Stimulated activated naive CD8-positive, alpha-beta T cell treated with anti-CD3 and anti-CD28 coated beads, Interleukin-15, amount 100 ng/mL, for 72 hours (primary cell): ENCODE measurements around the gene ACVR1B.

Experiments used
- ATAC-seq: fragments of 150-1000 bp; cut with Tn5 transposase; 2 replicates; pipeline ENCODE4 v1.10.0; 2021; ENCODE audit warnings: mild to moderate bottlenecking, moderate library complexity
- DNase-seq, 2 donors: peaks; one replicate each; pipeline ENCODE4 v3.0.0; 2021 to 2022
- H3K27ac Mint-ChIP-seq, 2 donors: one replicate each; pipeline ENCODE4 v1.8.0; 2022; ENCODE audit warnings: mild to moderate bottlenecking in 2 of 2, mixed read lengths in 2 of 2, moderate library complexity in 2 of 2
- H3K27me3 Mint-ChIP-seq: one replicate; pipeline ENCODE4 v1.8.0; 2022; ENCODE audit warnings: mixed read lengths
- H3K4me1 Mint-ChIP-seq: one replicate; pipeline ENCODE4 v1.8.0; 2022; ENCODE audit warnings: mild to moderate bottlenecking, mixed read lengths
- H3K4me3 Mint-ChIP-seq, 2 donors: one replicate each; pipeline ENCODE4 v1.8.0; 2022; ENCODE audit warnings: mild to moderate bottlenecking in 2 of 2, mixed read lengths in 2 of 2, moderate library complexity in 1 of 2
- H3K9me3 Mint-ChIP-seq, 2 donors: one replicate each; pipeline ENCODE4 v1.8.0; 2022; ENCODE audit warnings: mixed read lengths in 2 of 2

Gene ACVR1B

GRCh38 chr12:51925346-51926063 is 26.0 kb upstream of the ACVR1B start:
- H3K9me3 Mint-ChIP-seq = no peaks in the 10 kb centered on the region
- H3K27ac Mint-ChIP-seq = no peak overlapping the region
- H3K4me1 Mint-ChIP-seq = peaks cover 40% of the 10 kb centered on the region
- H3K4me3 Mint-ChIP-seq = no peak overlapping the region
- ATAC-seq (no peak), DNase-seq (no peak)
- H3K27me3 Mint-ChIP-seq = peaks cover 25% of the 10 kb centered on the region

- ATAC-seq (no peak), DNase-seq (no peak)
- Mint-ChIP-seq H3K27me3 (peaks cover 25% of the 10 kb centered on the region), H3K4me3 (no peak overlapping the region), H3K4me1 (peaks cover 40% of the 10 kb centered on the region), H3K9me3 (no peaks in the 10 kb centered on the region), H3K27ac (no peak overlapping the region)
Measured at GRCh38 chr12:51926064-51926632, 25.4 kb upstream of the ACVR1B start.

- no peaks in the 10 kb centered on the region for H3K9me3 Mint-ChIP-seq
- no peak overlapping the region for H3K27ac Mint-ChIP-seq
- H3K27me3 Mint-ChIP-seq = peaks cover 25% of the 10 kb centered on the region
- H3K4me1 Mint-ChIP-seq = peaks cover 40% of the 10 kb centered on the region
- DNase-seq = peak; percentile 40 to 56
- ATAC-seq = peak; percentile 55
- H3K4me3 Mint-ChIP-seq = no peak overlapping the region
Measured at GRCh38 chr12:51926718-51927117, 24.8 kb upstream of the ACVR1B start.

GRCh38 chr12:51932218-51933076 is 19.1 kb upstream of the ACVR1B start:
- Mint-ChIP-seq H3K27me3 (peaks cover 9% of the 10 kb centered on the region), H3K9me3 (no peaks in the 10 kb centered on the region), H3K4me3 (no peak overlapping the region), H3K4me1 (no peaks in the 10 kb centered on the region), H3K27ac (no peak overlapping the region)
- DNase-seq = no peak
- no peak for ATAC-seq

GRCh38 chr12:51934080-51934479 is 17.4 kb upstream of the ACVR1B start:
- peaks cover 9% of the 10 kb centered on the region for H3K27me3 Mint-ChIP-seq
- no peak for DNase-seq
- H3K9me3 Mint-ChIP-seq = no peaks in the 10 kb centered on the region
- no peaks in the 10 kb centered on the region for H3K4me1 Mint-ChIP-seq
- H3K4me3 Mint-ChIP-seq = no peak overlapping the region
- ATAC-seq = no peak
- no peak overlapping the region for H3K27ac Mint-ChIP-seq

GRCh38 chr12:51937926-51938325 is 13.6 kb upstream of the ACVR1B start:
- peaks cover 17% of the 10 kb centered on the region for H3K27me3 Mint-ChIP-seq
- no peaks in the 10 kb centered on the region for H3K9me3 Mint-ChIP-seq
- no peak overlapping the region for H3K4me3 Mint-ChIP-seq
- no peak for ATAC-seq
- H3K27ac Mint-ChIP-seq = no peak overlapping the region
- H3K4me1 Mint-ChIP-seq = peaks cover 8% of the 10 kb centered on the region
- no peak for DNase-seq

- H3K9me3 Mint-ChIP-seq = no peaks in the 10 kb centered on the region
Measured at GRCh38 chr12:51938726-51939125, 12.8 kb upstream of the ACVR1B start.

GRCh38 chr12:51941011-51941581 is 10.4 kb upstream of the ACVR1B start:
- peaks cover 8 to 16% of the 10 kb centered on the region in 2 donors for H3K9me3 Mint-ChIP-seq
- H3K4me1 Mint-ChIP-seq = peaks cover 8% of the 10 kb centered on the region
- H3K27me3 Mint-ChIP-seq = peaks cover 8% of the 10 kb centered on the region
- ATAC-seq (no peak), DNase-seq (no peak)
- no peak overlapping the region for H3K4me3 Mint-ChIP-seq
- no peak overlapping the region for H3K27ac Mint-ChIP-seq

More at GRCh38 chr12:51938726-51939125, 12.8 kb upstream of the ACVR1B start:
- DNase-seq (no peak), ATAC-seq (no peak)
- peaks cover 17% of the 10 kb centered on the region for H3K27me3 Mint-ChIP-seq
- H3K27ac Mint-ChIP-seq = no peak overlapping the region
- no peak overlapping the region for H3K4me3 Mint-ChIP-seq
- peaks cover 8% of the 10 kb centered on the region for H3K4me1 Mint-ChIP-seq

- peaks cover 8 to 16% of the 10 kb centered on the region in 2 donors for H3K9me3 Mint-ChIP-seq
- peaks cover 8% of the 10 kb centered on the region for H3K27me3 Mint-ChIP-seq
- no peak for ATAC-seq
Measured at GRCh38 chr12:51941604-51942003, 9.9 kb upstream of the ACVR1B start.

GRCh38 chr12:51942056-51942455 is 9.4 kb upstream of the ACVR1B start:
- ATAC-seq (no peak), DNase-seq (no peak)
- no peak overlapping the region for H3K4me3 Mint-ChIP-seq
- H3K27ac Mint-ChIP-seq = no peak overlapping the region
- peaks cover 8% of the 10 kb centered on the region for H3K4me1 Mint-ChIP-seq
- H3K9me3 Mint-ChIP-seq = peaks cover 8 to 16% of the 10 kb centered on the region in 2 donors
- peaks cover 8% of the 10 kb centered on the region for H3K27me3 Mint-ChIP-seq

More at GRCh38 chr12:51941604-51942003, 9.9 kb upstream of the ACVR1B start:
- no peak overlapping the region for H3K27ac Mint-ChIP-seq
- H3K4me3 Mint-ChIP-seq = no peak overlapping the region
- H3K4me1 Mint-ChIP-seq = peaks cover 8% of the 10 kb centered on the region
- DNase-seq = no peak

- no peak for DNase-seq
- ATAC-seq = no peak
- Mint-ChIP-seq H3K27ac (no peak overlapping the region), H3K4me1 (peaks cover 8% of the 10 kb centered on the region), H3K4me3 (no peak overlapping the region), H3K27me3 (peaks cover 8% of the 10 kb centered on the region), H3K9me3 (peaks cover 8 to 16% of the 10 kb centered on the region in 2 donors)
Measured at GRCh38 chr12:51942501-51943000, 8.9 kb upstream of the ACVR1B start.

- peaks cover 8 to 16% of the 10 kb centered on the region in 2 donors for H3K9me3 Mint-ChIP-seq
- H3K27ac Mint-ChIP-seq = no peak overlapping the region
- ATAC-seq = no peak
- no peak overlapping the region for H3K4me3 Mint-ChIP-seq
- peaks cover 8% of the 10 kb centered on the region for H3K27me3 Mint-ChIP-seq
- peaks cover 8% of the 10 kb centered on the region for H3K4me1 Mint-ChIP-seq
- DNase-seq = no peak
Measured at GRCh38 chr12:51943346-51943745, 8.2 kb upstream of the ACVR1B start.

GRCh38 chr12:51944608-51945233 is 6.8 kb upstream of the ACVR1B start:
- peaks cover 12% of the 10 kb centered on the region for H3K27me3 Mint-ChIP-seq
- no peak overlapping the region for H3K4me3 Mint-ChIP-seq
- no peak overlapping the region for H3K27ac Mint-ChIP-seq

GRCh38 chr12:51947246-51947996 is 4.1 kb upstream of the ACVR1B start:
- ATAC-seq = no peak
- H3K4me1 Mint-ChIP-seq = peaks cover 6% of the 10 kb centered on the region
- no peak overlapping the region for H3K27ac Mint-ChIP-seq
- H3K4me3 Mint-ChIP-seq = no peak overlapping the region
- peaks cover 10% of the 10 kb centered on the region for H3K27me3 Mint-ChIP-seq
- no peak for DNase-seq
- peaks cover 8 to 16% of the 10 kb centered on the region in 2 donors for H3K9me3 Mint-ChIP-seq

More at GRCh38 chr12:51944608-51945233, 6.8 kb upstream of the ACVR1B start:
- Mint-ChIP-seq H3K9me3 (peaks cover 8 to 16% of the 10 kb centered on the region in 2 donors), H3K4me1 (peaks cover 8% of the 10 kb centered on the region)
- DNase-seq (no peak), ATAC-seq (no peak)
